Endothelial cell of umbilical vein (primary cell): ENCODE results near the gene TEX101. TPM values are rescaled to one million over a fixed set of nuclear protein-coding genes. Genes with fewer than 3 reads are reported as not detected.

Source experiments
- BruUV-seq: library from RNA; stranded (reverse); fragments of 400-500 nt; replicated peaks from 2 replicates; lab custom pipeline; 2021; lab: Mats Ljungman, UMichigan
- CTCF ChIA-PET: fragments of 300-600, 350-600 bp; sonication (Branson Sonifier 250); formaldehyde crosslinking; loops from one replicate; lab custom pipeline; 2021; ENCODE audit warnings: antibody characterized with exemption, inconsistent platforms; lab: Charles Lee
- POLR2A ChIA-PET: fragments of 300-600, 350-600 bp; sonication (Branson Sonifier 250); formaldehyde crosslinking; loops from one replicate; lab custom pipeline; 2021; ENCODE audit warnings: antibody characterized with exemption, inconsistent platforms; lab: Charles Lee
- DNase-seq: peaks from one replicate; pipeline ENCODE4 v3.0.0-alpha.2; 2011; ENCODE audit warnings: low read depth, low spot score
- FAIRE-seq: peaks from 2 replicates; lab custom pipeline; 2011; peaks lifted over from hg19 to GRCh38; lab: Jason Lieb, UNC
- H2AFZ ChIP-seq: 2 replicates; pipeline ENCODE4 v1.6.0; 2012; ENCODE audit warnings: low read depth, low read length, control low read depth, inconsistent platforms
- H3K27ac ChIP-seq: 2 replicates; pipeline ENCODE4 v1.5.1; 2011; ENCODE audit warnings: low read depth, mild to moderate bottlenecking, control low read depth, low read length, moderate library complexity; ENCODE audit not compliant: insufficient read depth
- H3K27me3 ChIP-seq, 2 experiments: 2 replicates each; pipeline versions ENCODE4 v1.6.0 to v1.6.1; 2011; ENCODE audit warnings: low read length in 2 of 2, mixed read lengths in 1 of 2; ENCODE audit not compliant: control insufficient read depth in 2 of 2, insufficient read depth in 2 of 2
- H3K36me3 ChIP-seq, 2 experiments: 2 replicates in 1 of 2; 3 replicates in 1 of 2; pipeline ENCODE4 v1.5.1; 2011; ENCODE audit warnings: low read length in 2 of 2, mild to moderate bottlenecking in 1 of 2, moderate library complexity in 1 of 2; ENCODE audit not compliant: control insufficient read depth in 2 of 2, insufficient read depth in 2 of 2; ENCODE audit errors: extremely low read depth in 1 of 2
- H3K4me1 ChIP-seq: 3 replicates; pipeline ENCODE4 v1.5.1; 2011; ENCODE audit warnings: mild to moderate bottlenecking, low read length; ENCODE audit not compliant: control insufficient read depth, insufficient read depth; ENCODE audit errors: extremely low read depth
- H3K4me2 ChIP-seq: 2 replicates; pipeline ENCODE4 v1.6.1; 2011; ENCODE audit warnings: low read length, control low read depth, mixed read lengths; ENCODE audit not compliant: insufficient read depth
- H3K4me3 ChIP-seq, 3 experiments: fragments of 200-600 bp in 1 of 3; sonication (generic), shearing (Covaris generic) in 1 of 3; replicated peaks in 1 of 3; 2 replicates each; pipeline ENCODE4 v1.5.1; 2011 to 2016; ENCODE audit warnings: control low read depth in 3 of 3, low read length in 3 of 3, mild to moderate bottlenecking in 2 of 3, inconsistent platforms in 1 of 3, low read depth in 1 of 3, moderate library complexity in 1 of 3; ENCODE audit not compliant: insufficient read depth in 1 of 3
- H3K79me2 ChIP-seq: 2 replicates; pipeline ENCODE4 v1.6.0; 2012; ENCODE audit warnings: low read length, inconsistent platforms; ENCODE audit not compliant: control insufficient read depth, insufficient read depth
- H3K9ac ChIP-seq: replicated peaks from 2 replicates; pipeline ENCODE3; 2011; ENCODE audit warnings: low read length, control low read depth; ENCODE audit not compliant: insufficient read depth; ENCODE audit errors: extremely low read depth
- H3K9me1 ChIP-seq: replicated peaks from 3 replicates; pipeline ENCODE4 v1.6.0; 2011; ENCODE audit warnings: mild to moderate bottlenecking, low read length; ENCODE audit not compliant: control insufficient read depth, insufficient read depth; ENCODE audit errors: extremely low read depth
- H3K9me3 ChIP-seq: replicated peaks from 2 replicates; pipeline ENCODE4 v1.5.1; 2012; ENCODE audit warnings: low read length, inconsistent platforms; ENCODE audit not compliant: control insufficient read depth, insufficient read depth
- H4K20me1 ChIP-seq: replicated peaks from 2 replicates; pipeline ENCODE3; 2011; ENCODE audit warnings: mild to moderate bottlenecking, low read length; ENCODE audit not compliant: control insufficient read depth, insufficient read depth; ENCODE audit errors: extremely low read depth
- CTCF ChIP-seq, 2 donors: IDR thresholded peaks; 1 replicate in 1 of 2; 2 replicates in 1 of 2; pipeline ENCODE4 v1.5.1; 2011; ENCODE audit warnings: low read length in 2 of 2, mild to moderate bottlenecking in 2 of 2, moderate library complexity in 2 of 2, control low read depth in 1 of 2, inconsistent platforms in 1 of 2, low read depth in 1 of 2; ENCODE audit not compliant: insufficient read depth in 1 of 2; ENCODE audit errors: extremely low read depth in 1 of 2
- EZH2 ChIP-seq: IDR thresholded peaks from 2 replicates; pipeline ENCODE4 v1.6.1; 2012; ENCODE audit warnings: borderline replicate concordance, low read depth, mild to moderate bottlenecking, moderate library complexity, low read length, inconsistent platforms; ENCODE audit not compliant: severe bottlenecking
- FOS ChIP-seq: IDR thresholded peaks from 2 replicates; pipeline ENCODE4 v1.6.1; 2011; ENCODE audit warnings: mild to moderate bottlenecking, low read length, moderate library complexity, borderline replicate concordance; ENCODE audit not compliant: insufficient read depth
- MYC ChIP-seq: IDR thresholded peaks from one replicate; pipeline ENCODE4 v1.6.1; 2011; ENCODE audit warnings: mild to moderate bottlenecking, low read depth, low read length
- POLR2A ChIP-seq: IDR thresholded peaks from 2 replicates; pipeline ENCODE4 v1.6.1; 2012; ENCODE audit warnings: low read depth, mild to moderate bottlenecking, control low read depth, low read length
- POLR2AphosphoS5 ChIP-seq: IDR thresholded peaks from 2 replicates; pipeline ENCODE4 v1.6.1; 2012; ENCODE audit warnings: low read depth, mild to moderate bottlenecking, control low read depth, low read length, moderate library complexity; ENCODE audit not compliant: insufficient read depth
- dilution Hi-C: fragments of 300-500 bp; cut with MboI; formaldehyde crosslinking; loops from one replicate; pipeline ENCODE4 v1.15.0; 2019; ENCODE audit warnings: low sequenced_read_pairs; ENCODE audit not compliant: extremely low pct_ligation_motif_present
- intact Hi-C: fragments of 100-400 bp; cut with micrococcal nuclease; formaldehyde crosslinking; loops from one replicate; pipeline ENCODE4 v1.10.0; 2022
- polyA plus RNA-seq, 4 experiments: library from polyadenylated mRNA; depleted of rRNA in 3 of 4; stranded (reverse) in 3 of 4; unstranded in 1 of 4; fragments of >200 nt; gene quantifications; 2 replicates each; pipeline versions ENCODE4 v1.2.1 to v1.2.3, GENCODE V29; 2011 to 2012; ENCODE audit warnings: missing spikeins in 1 of 4
- total RNA-seq: library from RNA; stranded (reverse); gene quantifications from 2 replicates; pipeline ENCODE4 v1.2.3, GENCODE V29; 2021
- TF ChIP-seq, protein P1 (sequence below): IDR thresholded peaks from 2 replicates; pipeline ENCODE4 v1.6.1; 2011; ENCODE audit not compliant: insufficient read depth, insufficient read length

TEX101 gene
- total and polyA plus RNA-seq, 2 donors (not counting 3 experiments of a cell fraction or from before 2014, with no cell fraction given), result not detected

DNA sequence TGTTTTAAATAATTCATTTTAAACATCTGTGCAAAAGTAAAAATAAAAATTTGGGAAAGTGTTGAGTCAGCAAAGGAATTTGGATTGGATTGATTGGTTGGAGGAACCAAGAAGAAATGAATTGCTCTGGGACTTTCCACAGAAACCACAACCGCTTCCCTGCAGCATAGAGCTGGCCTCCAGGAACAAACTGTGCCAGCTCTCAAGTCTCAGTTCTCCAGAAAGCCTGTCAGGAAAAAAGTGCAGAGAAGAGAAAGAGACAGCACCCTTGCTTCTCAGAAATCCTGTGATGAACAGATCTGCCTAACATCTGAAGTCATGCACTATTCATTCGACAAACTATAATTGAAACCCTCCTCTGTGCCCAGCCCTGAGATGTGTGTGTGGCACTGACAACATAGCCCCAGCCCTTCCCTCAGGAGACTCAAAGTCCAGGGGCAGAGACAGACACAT is 35.9 kb downstream of the TEX101 start:
- no TSS peak for BruUV-seq
- H3K9ac ChIP-seq, result no peak overlapping the region
- H3K79me2 ChIP-seq, result no peaks in the 10 kb centered on the region
- H3K4me2 ChIP-seq, result no peak overlapping the region
- DNase-seq (no peak), FAIRE-seq (no peak)
- no peak overlapping the region for H3K27ac ChIP-seq
- no peaks in the 10 kb centered on the region for H3K27me3 ChIP-seq
- H3K9me3 ChIP-seq, result no peaks in the 10 kb centered on the region
- CTCF ChIA-PET, result interaction anchor here (1.0 to 1.5 kb wide), 2 partner anchors 69 to 70 kb away, joined by 3 to 13 read pairs; no protein-coding TSS in a partner anchor
- no peaks in the 10 kb centered on the region for H3K36me3 ChIP-seq
- POLR2A ChIA-PET, result no interaction called here
- H2AFZ ChIP-seq, result no peak overlapping the region
- dilution Hi-C loops (no loop called here), intact Hi-C loops (no loop called here)
- H3K4me1 ChIP-seq, result no peaks in the 10 kb centered on the region
- H4K20me1 ChIP-seq, result no peaks in the 10 kb centered on the region
- no peak overlapping the region for H3K4me3 ChIP-seq
- H3K9me1 ChIP-seq, result no peaks in the 10 kb centered on the region
- TF ChIP-seq POLR2A (no peak), MYC (no peak), POLR2AphosphoS5 (no peak), FOS (no peak), CTCF (IDR thresholded peaks at IDR 0.05; ENCODE audit: extremely low read depth in 1 of 2, insufficient read depth in 1 of 2, low read depth in 1 of 2, low read length in 2 of 2) (no peak), EZH2 (no peak)
- TF ChIP-seq, protein P1, sequence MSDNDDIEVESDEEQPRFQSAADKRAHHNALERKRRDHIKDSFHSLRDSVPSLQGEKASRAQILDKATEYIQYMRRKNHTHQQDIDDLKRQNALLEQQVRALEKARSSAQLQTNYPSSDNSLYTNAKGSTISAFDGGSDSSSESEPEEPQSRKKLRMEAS, result no peak
